IPS-18c (cell line): ENCODE measurements around the gene IMMP2L.

ENCODE experiments used
- H3K4me3 ChIP-seq: 2 replicates; pipeline ENCODE4 v1.7.0; 2013; ENCODE audit warnings: low read depth, mild to moderate bottlenecking, low read length, moderate library complexity; ENCODE audit not compliant: insufficient read depth
- H3K9me3 ChIP-seq: one replicate; pipeline ENCODE4 v1.6.1; 2013; ENCODE audit warnings: mild to moderate bottlenecking, low read length, moderate library complexity; ENCODE audit not compliant: control insufficient read depth, insufficient read depth

Gene IMMP2L

GRCh38 chr7:110797656-110798055, 764.6 kb downstream of the IMMP2L start:
- Histone ChIP-seq H3K4me3 (no peak overlapping the region), H3K9me3 (no peaks in the 10 kb centered on the region)

GRCh38 chr7:110790992-110791391, 771.3 kb downstream of the IMMP2L start:
- H3K9me3 ChIP-seq, result no peaks in the 10 kb centered on the region
- no peak overlapping the region for H3K4me3 ChIP-seq

GRCh38 chr7:110786328-110786965, 775.8 kb downstream of the IMMP2L start:
- Histone ChIP-seq H3K4me3 (no peak overlapping the region), H3K9me3 (no peaks in the 10 kb centered on the region)

- no peak overlapping the region for H3K4me3 ChIP-seq
Observed at GRCh38 chr7:110784749-110785148, 777.5 kb downstream of the IMMP2L start.

GRCh38 chr7:110780712-110781111, 781.6 kb downstream of the IMMP2L start:
- H3K4me3 ChIP-seq, result no peak overlapping the region
- H3K9me3 ChIP-seq, result no peaks in the 10 kb centered on the region

More at GRCh38 chr7:110784749-110785148, 777.5 kb downstream of the IMMP2L start:
- H3K9me3 ChIP-seq, result no peaks in the 10 kb centered on the region

GRCh38 chr7:110779339-110779738, 783.0 kb downstream of the IMMP2L start:
- no peak overlapping the region for H3K4me3 ChIP-seq
- H3K9me3 ChIP-seq, result no peaks in the 10 kb centered on the region

GRCh38 chr7:110775046-110775445, 787.2 kb downstream of the IMMP2L start:
- Histone ChIP-seq H3K9me3 (no peaks in the 10 kb centered on the region), H3K4me3 (no peak overlapping the region)

GRCh38 chr7:110774071-110774470, 788.2 kb downstream of the IMMP2L start:
- no peak overlapping the region for H3K4me3 ChIP-seq

GRCh38 chr7:110772615-110773014, 789.7 kb downstream of the IMMP2L start:
- Histone ChIP-seq H3K9me3 (no peaks in the 10 kb centered on the region), H3K4me3 (no peak overlapping the region)

More at GRCh38 chr7:110774071-110774470, 788.2 kb downstream of the IMMP2L start:
- no peaks in the 10 kb centered on the region for H3K9me3 ChIP-seq

GRCh38 chr7:110771717-110772116, 790.6 kb downstream of the IMMP2L start:
- Histone ChIP-seq H3K4me3 (no peak overlapping the region), H3K9me3 (no peaks in the 10 kb centered on the region)

GRCh38 chr7:110767550-110768110, 794.7 kb downstream of the IMMP2L start:
- no peak overlapping the region for H3K4me3 ChIP-seq
- H3K9me3 ChIP-seq, result no peaks in the 10 kb centered on the region

- no peak overlapping the region for H3K4me3 ChIP-seq
- no peaks in the 10 kb centered on the region for H3K9me3 ChIP-seq
Observed at GRCh38 chr7:110766864-110767263, 795.4 kb downstream of the IMMP2L start.

GRCh38 chr7:110764852-110765251, 797.4 kb downstream of the IMMP2L start:
- H3K9me3 ChIP-seq, result no peaks in the 10 kb centered on the region
- no peak overlapping the region for H3K4me3 ChIP-seq

GRCh38 chr7:110762546-110763225, 799.6 kb downstream of the IMMP2L start:
- H3K4me3 ChIP-seq, result no peak overlapping the region
- H3K9me3 ChIP-seq, result no peaks in the 10 kb centered on the region

GRCh38 chr7:110760341-110760740, 802.0 kb downstream of the IMMP2L start:
- Histone ChIP-seq H3K9me3 (no peaks in the 10 kb centered on the region), H3K4me3 (no peak overlapping the region)

- Histone ChIP-seq H3K4me3 (no peak overlapping the region), H3K9me3 (no peaks in the 10 kb centered on the region)
Observed at GRCh38 chr7:110759069-110759468, 803.2 kb downstream of the IMMP2L start.

- Histone ChIP-seq H3K4me3 (no peak overlapping the region), H3K9me3 (no peaks in the 10 kb centered on the region)
Observed at GRCh38 chr7:110754649-110755048, 807.6 kb downstream of the IMMP2L start.

- Histone ChIP-seq H3K4me3 (no peak overlapping the region), H3K9me3 (no peaks in the 10 kb centered on the region)
Observed at GRCh38 chr7:110750931-110751605, 811.2 kb downstream of the IMMP2L start.
